ENCODE data around the gene RPRD1B. TPM values are rescaled to one million over a fixed set of nuclear protein-coding genes. Genes with fewer than 3 reads are reported as not detected.

The RPRD1B gene
- total and polyA plus RNA-seq, 2 of the 13 experiments (the other 11 are each of a cell fraction or from before 2014, with no cell fraction given): 31.1 to 41.5 TPM

DNA sequence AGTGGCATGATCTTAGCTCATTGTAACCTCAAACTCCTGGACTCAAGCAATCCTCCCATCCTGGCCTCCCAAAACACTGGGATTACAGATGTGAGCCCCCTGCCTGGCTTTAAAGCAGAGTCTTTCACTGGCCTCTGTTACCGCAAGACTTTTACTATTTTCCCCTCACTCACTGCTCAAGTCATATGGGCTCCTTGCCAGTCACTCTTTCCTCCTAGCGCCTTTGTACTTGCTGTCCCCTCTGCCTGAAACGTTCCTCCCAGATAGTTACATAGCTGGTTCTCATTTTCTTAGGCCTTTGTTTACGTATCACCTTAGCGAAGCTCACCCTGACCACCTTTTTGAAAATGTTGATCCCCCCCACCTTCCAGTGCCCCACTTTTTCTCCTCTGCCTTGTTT lies 29.3 kb downstream of the RPRD1B start (continued):
- TF ChIP-seq, protein P1, sequence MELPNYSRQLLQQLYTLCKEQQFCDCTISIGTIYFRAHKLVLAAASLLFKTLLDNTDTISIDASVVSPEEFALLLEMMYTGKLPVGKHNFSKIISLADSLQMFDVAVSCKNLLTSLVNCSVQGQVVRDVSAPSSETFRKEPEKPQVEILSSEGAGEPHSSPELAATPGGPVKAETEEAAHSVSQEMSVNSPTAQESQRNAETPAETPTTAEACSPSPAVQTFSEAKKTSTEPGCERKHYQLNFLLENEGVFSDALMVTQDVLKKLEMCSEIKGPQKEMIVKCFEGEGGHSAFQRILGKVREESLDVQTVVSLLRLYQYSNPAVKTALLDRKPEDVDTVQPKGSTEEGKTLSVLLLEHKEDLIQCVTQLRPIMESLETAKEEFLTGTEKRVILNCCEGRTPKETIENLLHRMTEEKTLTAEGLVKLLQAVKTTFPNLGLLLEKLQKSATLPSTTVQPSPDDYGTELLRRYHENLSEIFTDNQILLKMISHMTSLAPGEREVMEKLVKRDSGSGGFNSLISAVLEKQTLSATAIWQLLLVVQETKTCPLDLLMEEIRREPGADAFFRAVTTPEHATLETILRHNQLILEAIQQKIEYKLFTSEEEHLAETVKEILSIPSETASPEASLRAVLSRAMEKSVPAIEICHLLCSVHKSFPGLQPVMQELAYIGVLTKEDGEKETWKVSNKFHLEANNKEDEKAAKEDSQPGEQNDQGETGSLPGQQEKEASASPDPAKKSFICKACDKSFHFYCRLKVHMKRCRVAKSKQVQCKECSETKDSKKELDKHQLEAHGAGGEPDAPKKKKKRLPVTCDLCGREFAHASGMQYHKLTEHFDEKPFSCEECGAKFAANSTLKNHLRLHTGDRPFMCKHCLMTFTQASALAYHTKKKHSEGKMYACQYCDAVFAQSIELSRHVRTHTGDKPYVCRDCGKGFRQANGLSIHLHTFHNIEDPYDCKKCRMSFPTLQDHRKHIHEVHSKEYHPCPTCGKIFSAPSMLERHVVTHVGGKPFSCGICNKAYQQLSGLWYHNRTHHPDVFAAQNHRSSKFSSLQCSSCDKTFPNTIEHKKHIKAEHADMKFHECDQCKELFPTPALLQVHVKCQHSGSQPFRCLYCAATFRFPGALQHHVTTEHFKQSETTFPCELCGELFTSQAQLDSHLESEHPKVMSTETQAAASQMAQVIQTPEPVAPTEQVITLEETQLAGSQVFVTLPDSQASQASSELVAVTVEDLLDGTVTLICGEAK (IDR thresholded peaks at IDR 0.05): no peak
- TF ChIP-seq, protein P1 (CRISPR knock-in tag; IDR thresholded peaks at IDR 0.05): no peak
- TF ChIP-seq ZNF432 (CRISPR knock-in tag; IDR thresholded peaks at IDR 0.05; ENCODE audit: borderline replicate concordance): no peak
- TF ChIP-seq ZNF101 (CRISPR knock-in tag; IDR thresholded peaks at IDR 0.05; ENCODE audit: borderline replicate concordance, low read depth): no peak
- no peak for TF ChIP-seq ZBTB3 (CRISPR knock-in tag; IDR thresholded peaks at IDR 0.05; ENCODE audit: borderline replicate concordance, low read depth)
